Measurements from ENCODE around the gene PREX1.

The PREX1 gene

DNA sequence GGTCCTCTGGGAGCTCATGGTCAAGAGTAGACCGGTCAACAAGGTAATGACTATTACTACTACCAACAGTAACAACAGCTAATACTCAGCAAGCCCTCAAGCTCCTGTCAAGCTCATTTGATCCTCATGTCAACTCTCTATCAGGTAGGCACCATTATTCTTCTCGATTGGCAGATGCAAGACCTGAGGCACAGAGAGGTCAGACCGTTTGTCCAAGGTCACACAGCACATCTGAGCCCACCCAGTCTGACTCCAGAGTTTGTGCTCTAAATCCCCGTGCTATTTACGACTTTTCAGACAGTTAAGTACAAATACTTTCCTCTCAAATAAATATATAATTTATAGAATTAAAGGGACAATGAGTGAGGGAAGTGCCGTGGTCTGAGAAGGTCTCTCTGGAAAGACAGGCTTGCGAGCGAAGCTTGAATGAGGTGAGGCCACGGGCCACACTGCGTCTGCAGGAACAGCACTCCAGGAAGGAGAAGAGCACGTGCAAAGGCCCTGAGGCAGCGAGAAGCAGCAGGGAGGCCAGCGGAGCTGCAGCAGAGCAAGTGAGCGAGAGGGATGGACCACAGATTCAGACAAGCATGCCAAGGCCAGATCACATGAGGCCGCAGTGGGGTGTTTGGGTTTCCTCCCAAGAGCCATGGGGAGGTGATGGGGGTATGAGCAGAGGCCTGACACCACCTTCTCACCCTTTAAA lies 117.3 kb downstream of the PREX1 start:
- no peak for DNase-seq (ENCODE audit: low spot score)
- no peak for TF ChIP-seq CTCF (IDR thresholded peaks at IDR 0.05; ENCODE audit: extremely low read depth, missing control alignments)

DNA sequence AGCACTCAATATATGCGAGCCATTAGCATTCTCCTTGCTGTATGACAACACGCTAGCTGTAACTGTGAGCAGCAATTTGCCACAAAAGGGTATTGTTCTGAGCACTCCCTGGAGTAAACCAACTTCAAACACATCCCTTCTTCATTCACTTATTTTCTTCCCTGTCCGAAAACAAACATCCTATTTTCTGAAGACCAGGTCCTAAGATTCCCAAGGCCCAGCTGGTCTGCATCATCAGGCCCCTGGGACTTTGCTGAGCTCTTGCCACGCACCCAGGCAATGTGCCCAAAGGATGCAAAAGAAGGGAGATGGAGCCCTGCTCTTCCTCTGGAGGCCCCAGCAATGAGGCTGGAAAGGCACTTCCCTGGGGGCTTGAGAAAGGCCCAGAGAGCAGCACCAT lies 118.1 kb downstream of the PREX1 start:
- DNase-seq (ENCODE audit: low spot score): no peak
- no peak for TF ChIP-seq CTCF (IDR thresholded peaks at IDR 0.05; ENCODE audit: extremely low read depth, missing control alignments)

DNA sequence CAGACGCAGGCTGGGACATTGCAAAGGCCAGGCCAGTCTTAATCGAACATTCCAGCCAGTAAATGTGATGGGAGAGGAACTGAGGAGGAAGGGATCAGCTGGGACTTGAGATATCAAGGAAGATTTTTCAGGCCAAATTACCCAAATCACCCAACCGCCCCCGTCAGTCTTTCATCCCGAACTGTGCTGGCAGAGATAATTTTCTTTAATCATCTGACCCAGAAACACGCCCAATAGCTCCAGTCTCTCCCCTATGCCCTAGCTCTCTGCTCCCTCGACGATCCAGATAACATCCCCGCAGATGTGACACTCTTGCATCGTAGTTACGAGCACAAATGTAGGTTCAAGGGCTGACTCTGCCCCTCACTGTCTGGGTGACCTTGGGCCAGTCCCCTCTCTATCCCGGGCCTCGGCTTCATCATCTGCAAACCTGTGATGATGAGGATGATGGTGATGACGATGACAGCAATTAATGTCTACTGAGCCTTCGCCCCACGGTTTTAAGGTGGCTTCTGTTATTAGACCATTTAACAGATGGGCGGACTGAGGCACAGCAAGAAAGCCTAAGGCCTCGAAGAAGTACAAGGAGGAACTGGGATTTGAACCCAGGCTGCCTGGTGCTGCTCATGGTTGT lies 118.6 kb downstream of the PREX1 start:
- no peak for DNase-seq (ENCODE audit: low spot score)

GRCh38 chr20:48708630-48709029 lies 119.2 kb downstream of the PREX1 start:
- DNase-seq (ENCODE audit: low spot score): no peak
- TF ChIP-seq CTCF (IDR thresholded peaks at IDR 0.05; ENCODE audit: extremely low read depth, missing control alignments): no peak

More for the DNA sequence above, 118.6 kb downstream of the PREX1 start:
- no peak for TF ChIP-seq CTCF (IDR thresholded peaks at IDR 0.05; ENCODE audit: extremely low read depth, missing control alignments)

GRCh38 chr20:48708116-48708515 lies 119.7 kb downstream of the PREX1 start:
- DNase-seq (ENCODE audit: low spot score): no peak
- TF ChIP-seq CTCF (IDR thresholded peaks at IDR 0.05; ENCODE audit: extremely low read depth, missing control alignments): no peak

- no peak for TF ChIP-seq CTCF (IDR thresholded peaks at IDR 0.05; ENCODE audit: extremely low read depth, missing control alignments)
- no peak for DNase-seq (ENCODE audit: low spot score)
Observed at GRCh38 chr20:48706710-48707365, 121.0 kb downstream of the PREX1 start.

GRCh38 chr20:48706116-48706656 lies 121.6 kb downstream of the PREX1 start:
- TF ChIP-seq CTCF (IDR thresholded peaks at IDR 0.05; ENCODE audit: extremely low read depth, missing control alignments): no peak
- DNase-seq (ENCODE audit: low spot score): no peak

Data from GM20000 (cell line).